Jurkat, Clone E6-1 (cell line): ENCODE measurements around the gene PLGRKT.
A peak's percentile ranks its signal among the peaks of the same experiment; 100 is the strongest.
"Not testable (repeated sequence)": the region's sequence is repeated elsewhere in the genome, so short reads cannot be mapped to it uniquely, and the experiment has no call there.

Source experiments
- DNase-seq: peaks from one replicate; pipeline ENCODE4 v3.0.0-alpha.2; 2011; ENCODE audit warnings: low read depth, low spot score
- H3K4me3 ChIP-seq: 2 replicates; pipeline ENCODE4 v1.5.1; 2011; ENCODE audit warnings: mild to moderate bottlenecking, low read length, control low read depth, moderate library complexity

Gene PLGRKT

GRCh38 chr9:5436441-5436840 is 1.3 kb downstream of the PLGRKT start:
- H3K4me3 ChIP-seq: no peak overlapping the region
- DNase-seq: no peak

- no peak for DNase-seq
Measured at GRCh38 chr9:5435912-5436311, 1.8 kb downstream of the PLGRKT start.

GRCh38 chr9:5433841-5434810 is 3.6 kb downstream of the PLGRKT start:
- not testable (repeated sequence) for H3K4me3 ChIP-seq, DNase-seq

More at GRCh38 chr9:5435912-5436311, 1.8 kb downstream of the PLGRKT start:
- H3K4me3 ChIP-seq: no peak overlapping the region

- H3K4me3 ChIP-seq, DNase-seq: not testable (repeated sequence)
Measured at GRCh38 chr9:5433328-5433727, 4.4 kb downstream of the PLGRKT start.

- DNase-seq, H3K4me3 ChIP-seq: not testable (repeated sequence)
Measured at GRCh38 chr9:5432890-5433289, 4.8 kb downstream of the PLGRKT start.

- DNase-seq: no peak
Measured at GRCh38 chr9:5430912-5431311, 6.8 kb downstream of the PLGRKT start.

GRCh38 chr9:5429873-5430564 is 7.7 kb downstream of the PLGRKT start:
- no peak for DNase-seq
- H3K4me3 ChIP-seq: no peak overlapping the region

More at GRCh38 chr9:5430912-5431311, 6.8 kb downstream of the PLGRKT start:
- no peak overlapping the region for H3K4me3 ChIP-seq

GRCh38 chr9:5428794-5429528 is 8.8 kb downstream of the PLGRKT start:
- DNase-seq: no peak
- no peak overlapping the region for H3K4me3 ChIP-seq

GRCh38 chr9:5428172-5428571 is 9.6 kb downstream of the PLGRKT start:
- no peak overlapping the region for H3K4me3 ChIP-seq
- no peak for DNase-seq

GRCh38 chr9:5427005-5427404 is 10.7 kb downstream of the PLGRKT start:
- no peak for DNase-seq

GRCh38 chr9:5425006-5425628 is 12.6 kb downstream of the PLGRKT start:
- peak; percentile 55 for DNase-seq

More at GRCh38 chr9:5427005-5427404, 10.7 kb downstream of the PLGRKT start:
- H3K4me3 ChIP-seq: no peak overlapping the region

GRCh38 chr9:5422276-5422675 is 15.4 kb downstream of the PLGRKT start:
- H3K4me3 ChIP-seq: no peak overlapping the region
- DNase-seq: no peak

More at GRCh38 chr9:5425006-5425628, 12.6 kb downstream of the PLGRKT start:
- H3K4me3 ChIP-seq: no peak overlapping the region

GRCh38 chr9:5421163-5421562 is 16.6 kb downstream of the PLGRKT start:
- DNase-seq: no peak
- no peak overlapping the region for H3K4me3 ChIP-seq

- no peak for DNase-seq
- no peak overlapping the region for H3K4me3 ChIP-seq
Measured at GRCh38 chr9:5419987-5420386, 17.7 kb downstream of the PLGRKT start.

GRCh38 chr9:5418481-5418880 is 19.2 kb downstream of the PLGRKT start:
- no peak overlapping the region for H3K4me3 ChIP-seq
- DNase-seq: no peak

GRCh38 chr9:5416953-5417352 is 20.8 kb downstream of the PLGRKT start:
- no peak for DNase-seq

GRCh38 chr9:5408596-5408995 is 29.1 kb downstream of the PLGRKT start:
- no peak for DNase-seq
- H3K4me3 ChIP-seq: no peak overlapping the region

More at GRCh38 chr9:5416953-5417352, 20.8 kb downstream of the PLGRKT start:
- no peak overlapping the region for H3K4me3 ChIP-seq

GRCh38 chr9:5402217-5402616 is 35.5 kb downstream of the PLGRKT start:
- DNase-seq: peak; percentile 83

GRCh38 chr9:5397547-5397946 is 40.2 kb downstream of the PLGRKT start:
- DNase-seq, H3K4me3 ChIP-seq: not testable (repeated sequence)

More at GRCh38 chr9:5402217-5402616, 35.5 kb downstream of the PLGRKT start:
- H3K4me3 ChIP-seq: no peak overlapping the region
